ENCODE results near the gene KCNA10.
"Not testable (repeated sequence)": the region's sequence is repeated elsewhere in the genome, so short reads cannot be mapped to it uniquely, and the experiment has no call there.

KCNA10 gene

GRCh38 chr1:110535985-110536384 lies 17.0 kb upstream of the KCNA10 start:
- no peak overlapping the region for H3K4me3 ChIP-seq (ENCODE audit: low read depth, low read length)

DNA sequence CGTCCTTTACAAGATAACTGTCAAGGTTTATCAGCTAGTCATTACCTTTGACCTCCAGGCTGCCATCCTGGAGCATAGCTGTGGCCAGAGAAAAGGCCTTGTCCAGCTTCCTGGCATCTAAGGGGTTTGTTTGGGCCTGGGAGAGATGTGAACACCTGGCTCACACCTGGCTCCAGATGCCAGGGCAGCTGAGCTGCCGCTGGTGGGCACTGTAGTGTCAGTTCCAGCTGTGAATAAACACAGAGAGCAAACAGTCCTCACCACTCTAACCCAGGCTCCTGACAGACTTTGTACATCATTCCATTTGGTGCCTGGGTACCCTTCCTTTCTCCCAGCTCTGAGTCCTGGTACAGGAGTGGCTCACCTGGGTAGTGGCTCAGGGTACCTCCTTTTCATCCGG lies 14.3 kb upstream of the KCNA10 start:
- H3K4me3 ChIP-seq (ENCODE audit: low read depth, low read length) = no peak overlapping the region

DNA sequence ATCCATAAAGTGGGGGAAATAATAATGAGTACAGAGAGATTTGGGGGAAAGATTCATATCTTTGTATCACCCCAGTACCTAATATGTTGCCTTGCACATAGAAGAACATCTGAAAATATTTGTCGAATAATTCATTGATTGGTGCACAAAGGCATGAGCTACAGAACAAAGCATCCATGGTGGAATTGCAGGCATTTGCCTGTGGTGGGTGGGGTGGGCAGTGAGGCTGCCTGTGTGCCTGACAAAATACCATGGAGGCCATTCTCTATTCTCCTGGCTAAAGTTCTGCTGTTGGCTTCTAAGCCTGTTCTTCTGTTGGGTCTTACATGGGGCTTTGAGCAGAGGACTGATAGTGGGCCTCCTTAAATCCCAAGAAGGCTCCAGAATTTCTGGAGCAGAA lies 10.0 kb upstream of the KCNA10 start:
- H3K4me3 ChIP-seq (ENCODE audit: low read depth, low read length) = no peak overlapping the region

DNA sequence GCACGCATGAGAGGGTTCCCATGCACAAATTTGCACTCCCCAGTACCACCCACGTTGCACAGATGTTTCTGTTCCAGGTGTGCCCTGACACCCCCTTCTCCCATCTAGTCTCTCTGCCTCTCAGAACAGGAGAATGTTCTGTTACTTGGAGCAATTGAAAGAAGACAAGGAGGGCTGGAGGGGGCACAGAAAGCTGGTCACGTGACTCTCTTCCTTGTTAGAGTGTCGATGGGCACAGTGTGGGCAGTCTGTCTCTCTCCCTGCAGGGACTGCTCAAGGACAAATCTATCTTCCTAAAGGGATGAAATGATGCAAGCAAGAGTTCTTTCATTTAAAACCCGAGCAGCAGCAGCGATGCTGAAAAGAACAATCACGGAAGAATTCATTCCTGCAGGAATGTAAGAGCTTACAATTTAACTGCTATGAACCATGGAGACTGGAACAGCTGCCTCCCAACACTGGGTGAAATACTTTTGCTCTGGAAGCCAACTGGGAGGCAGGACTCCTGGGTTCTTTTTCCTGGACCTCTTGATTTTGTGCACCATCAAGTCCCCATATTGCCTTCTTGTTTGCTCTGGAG lies 7.3 kb upstream of the KCNA10 start:
- H3K4me3 ChIP-seq (ENCODE audit: low read depth, low read length) = no peak overlapping the region

- no peak overlapping the region for H3K4me3 ChIP-seq (ENCODE audit: low read depth, low read length)
Measured at GRCh38 chr1:110525249-110525595, 6.2 kb upstream of the KCNA10 start.

DNA sequence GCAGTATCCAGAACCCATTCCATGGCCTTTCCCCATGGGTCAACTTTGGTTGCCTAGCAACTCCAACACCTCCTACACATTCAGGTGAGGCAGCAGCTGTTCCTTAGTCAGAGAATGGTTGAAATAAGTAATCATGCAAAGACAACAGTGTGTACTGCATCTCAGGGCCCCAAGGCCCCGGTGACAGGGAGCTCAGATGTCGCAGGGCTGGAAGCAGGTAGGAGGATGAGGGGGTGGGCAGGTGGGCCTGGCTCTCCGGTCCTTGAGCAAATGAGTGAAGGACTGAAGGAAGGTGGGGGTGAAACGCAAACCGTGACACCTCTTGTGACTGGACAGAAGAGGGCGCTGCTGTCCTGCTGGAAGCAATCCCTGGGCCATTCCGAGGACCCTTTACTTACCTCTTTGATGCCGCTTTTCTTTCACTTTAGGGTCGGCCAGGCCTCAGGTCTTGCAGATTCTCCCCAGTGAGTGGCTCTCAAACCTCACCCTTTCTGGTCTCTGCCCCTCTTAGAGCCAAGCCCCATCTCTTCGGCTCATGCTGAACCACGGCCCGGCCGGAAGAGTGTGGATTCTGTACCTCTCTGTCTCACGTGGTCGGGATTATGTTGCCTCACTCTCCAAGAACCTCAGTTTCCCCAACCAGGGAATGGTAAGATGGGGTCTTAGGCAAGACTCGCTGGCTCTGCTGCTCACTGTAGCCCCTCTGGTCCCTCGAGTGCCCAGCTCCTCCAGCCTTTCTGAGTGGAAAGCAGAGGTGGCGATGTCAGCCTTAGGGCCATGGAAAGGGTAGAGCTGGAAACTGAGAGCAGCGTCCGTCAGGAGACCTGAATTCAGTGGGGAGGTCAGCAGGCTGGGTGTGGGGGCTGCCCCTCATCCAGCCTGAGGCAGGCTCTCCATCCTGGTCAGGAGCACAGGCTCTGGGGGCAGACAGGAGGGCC lies 5.6 kb upstream of the KCNA10 start:
- H3K4me3 ChIP-seq (ENCODE audit: low read depth, low read length) = no peak overlapping the region

- no peak overlapping the region for H3K4me3 ChIP-seq (ENCODE audit: low read depth, low read length)
Measured at GRCh38 chr1:110523011-110523410, 4.0 kb upstream of the KCNA10 start.

- H3K4me3 ChIP-seq (ENCODE audit: low read depth, low read length) = no peak overlapping the region
Measured at GRCh38 chr1:110522560-110522959, 3.6 kb upstream of the KCNA10 start.

DNA sequence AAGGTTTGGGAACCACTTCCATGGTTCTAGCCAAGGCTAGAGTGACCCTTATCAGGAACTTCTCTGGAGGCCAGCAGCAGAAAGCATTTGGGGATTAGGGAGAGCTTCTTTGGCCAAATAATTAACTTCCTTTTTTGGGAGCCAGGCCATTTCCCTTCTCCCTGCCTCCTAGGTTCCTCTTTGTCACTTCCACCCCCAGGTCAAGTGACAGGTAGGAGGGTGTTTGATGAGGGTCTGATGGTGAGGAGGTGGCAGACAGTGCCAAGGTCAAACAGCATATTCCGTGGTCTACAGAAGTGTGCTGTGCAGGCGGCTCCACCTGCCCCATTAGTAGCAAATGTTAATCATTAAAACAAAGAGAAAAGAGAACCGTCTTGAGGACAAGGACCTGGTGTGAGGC lies 1.9 kb upstream of the KCNA10 start:
- no peak overlapping the region for H3K4me3 ChIP-seq (ENCODE audit: low read depth, low read length)

GRCh38 chr1:110515891-110516290 lies 3.1 kb downstream of the KCNA10 start:
- H3K4me3 ChIP-seq (ENCODE audit: low read depth, low read length) = no peak overlapping the region

GRCh38 chr1:110515041-110515440 lies 3.9 kb downstream of the KCNA10 start:
- no peak overlapping the region for H3K4me3 ChIP-seq (ENCODE audit: low read depth, low read length)

- no peak overlapping the region for H3K4me3 ChIP-seq (ENCODE audit: low read depth, low read length)
Measured at GRCh38 chr1:110513511-110513910, 5.5 kb downstream of the KCNA10 start.

DNA sequence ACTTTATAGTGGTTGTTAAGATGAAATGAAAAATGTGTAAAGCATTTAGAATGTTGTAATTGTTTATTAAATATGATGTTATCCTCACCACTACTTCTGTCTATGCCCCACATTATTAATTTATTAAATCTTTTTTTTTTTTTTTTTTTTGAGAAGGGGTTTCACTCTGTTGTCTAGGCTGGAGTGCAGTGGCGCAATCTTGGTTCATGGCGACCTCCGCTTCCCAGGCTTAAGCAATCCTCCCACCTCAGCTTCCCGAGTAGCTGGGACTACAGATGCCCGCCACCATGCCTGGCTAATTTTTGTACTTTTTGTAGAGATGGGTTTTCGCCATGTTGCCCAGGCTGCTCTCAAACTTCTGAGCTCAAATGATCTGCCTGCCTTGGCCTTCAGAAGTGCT lies 7.5 kb downstream of the KCNA10 start:
- H3K4me3 ChIP-seq (ENCODE audit: low read depth, low read length) = no peak overlapping the region

DNA sequence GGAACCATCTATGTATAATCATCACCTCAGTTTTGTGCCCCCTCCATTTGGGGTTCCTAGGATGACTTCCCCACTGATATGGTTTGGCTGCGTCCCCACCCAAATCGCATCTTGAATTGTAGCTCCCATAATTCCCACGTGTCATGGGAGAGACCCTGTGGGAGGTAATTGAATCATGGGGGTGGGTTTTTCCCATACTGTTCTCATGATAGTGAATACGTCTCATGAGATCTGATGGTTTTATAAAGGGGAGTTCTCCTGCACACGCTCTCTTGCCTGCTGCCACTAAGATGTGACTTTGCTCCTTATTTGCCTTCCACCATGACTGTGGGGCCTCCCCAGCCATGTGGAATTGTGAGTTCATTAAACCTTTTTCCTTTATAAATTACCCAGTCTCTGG lies 8.1 kb downstream of the KCNA10 start:
- not testable (repeated sequence) for H3K4me3 ChIP-seq (ENCODE audit: low read depth, low read length)

- no peak overlapping the region for H3K4me3 ChIP-seq (ENCODE audit: low read depth, low read length)
Measured at GRCh38 chr1:110509655-110510054, 9.3 kb downstream of the KCNA10 start.

GRCh38 chr1:110508028-110508940 lies 10.7 kb downstream of the KCNA10 start:
- H3K4me3 ChIP-seq (ENCODE audit: low read depth, low read length) = no peak overlapping the region

GRCh38 chr1:110506541-110506940 lies 12.4 kb downstream of the KCNA10 start:
- no peak overlapping the region for H3K4me3 ChIP-seq (ENCODE audit: low read depth, low read length)

GRCh38 chr1:110505596-110505995 lies 13.4 kb downstream of the KCNA10 start:
- H3K4me3 ChIP-seq (ENCODE audit: low read depth, low read length) = no peak overlapping the region

DNA sequence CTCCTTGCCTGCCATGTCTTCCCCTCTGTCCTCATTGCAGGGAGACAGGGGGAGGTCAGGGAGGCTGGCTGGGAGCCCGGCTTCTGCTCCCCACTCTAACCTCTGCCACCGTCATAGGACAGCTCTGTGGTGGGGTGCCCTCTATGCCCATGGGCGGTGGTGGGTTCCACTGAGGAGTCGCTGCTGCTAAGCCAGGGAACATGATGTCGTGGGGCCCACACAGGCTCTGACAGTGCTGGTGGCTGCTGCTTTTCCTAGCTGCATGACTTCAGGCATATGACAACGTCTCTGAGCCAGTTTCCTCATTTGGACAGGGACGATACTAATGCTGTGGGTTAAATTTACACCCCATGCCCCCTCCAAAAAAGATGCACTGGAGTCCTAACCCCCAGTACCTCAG lies 14.7 kb downstream of the KCNA10 start:
- no peak overlapping the region for H3K4me3 ChIP-seq (ENCODE audit: low read depth, low read length)

GRCh38 chr1:110503471-110503870 lies 15.5 kb downstream of the KCNA10 start:
- H3K4me3 ChIP-seq (ENCODE audit: low read depth, low read length) = no peak overlapping the region

GRCh38 chr1:110502402-110503151 lies 16.4 kb downstream of the KCNA10 start:
- no peak overlapping the region for H3K4me3 ChIP-seq (ENCODE audit: low read depth, low read length)

Data from iPS-11a (cell line).